ENCODE data around the gene GALNT17. TPM values are rescaled to one million over a fixed set of nuclear protein-coding genes. Genes with fewer than 3 reads are reported as not detected.

GALNT17 gene
- total RNA-seq, 1 donor from 2014 or later = 0.12 TPM

- no peak for TF ChIP-seq CTCF (conservative IDR thresholded peaks at IDR 0.05; ENCODE audit: low read depth, low read length)
- no peak overlapping the region for H3K4me3 ChIP-seq (ENCODE audit: low read depth, low read length)
- DNase-seq (ENCODE audit: low read depth) = no peak
These were observed 310.7 kb downstream of the GALNT17 start for GRCh38 chr7:71442492-71443190.

DNA sequence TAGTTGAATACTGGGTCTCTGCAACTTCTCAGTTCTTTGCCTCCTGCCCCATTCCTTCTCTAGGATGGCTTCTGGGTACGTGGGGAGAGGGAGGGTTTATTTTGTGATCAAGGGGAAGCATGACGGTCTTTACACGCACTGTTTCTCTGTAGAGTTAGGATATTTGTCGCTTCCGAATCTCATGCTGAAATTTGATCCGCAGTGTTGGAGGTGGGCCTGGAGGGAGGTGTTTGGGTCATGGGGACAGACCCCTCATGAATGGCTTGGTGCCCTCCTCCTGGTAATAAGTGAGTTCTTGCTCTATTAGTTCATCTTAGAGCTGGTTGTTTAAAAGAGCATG is 311.2 kb downstream of the GALNT17 start:
- no peak for DNase-seq (ENCODE audit: low read depth)
- H3K4me3 ChIP-seq (ENCODE audit: low read depth, low read length) = no peak overlapping the region
- no peak for TF ChIP-seq CTCF (conservative IDR thresholded peaks at IDR 0.05; ENCODE audit: low read depth, low read length)

- DNase-seq (ENCODE audit: low read depth) = no peak
- no peak overlapping the region for H3K4me3 ChIP-seq (ENCODE audit: low read depth, low read length)
- TF ChIP-seq CTCF (conservative IDR thresholded peaks at IDR 0.05; ENCODE audit: low read depth, low read length) = no peak
These were observed 312.2 kb downstream of the GALNT17 start for GRCh38 chr7:71444130-71444529.

GRCh38 chr7:71453630-71454029 is 321.7 kb downstream of the GALNT17 start:
- no peak for DNase-seq (ENCODE audit: low read depth)
- no peak for TF ChIP-seq CTCF (conservative IDR thresholded peaks at IDR 0.05; ENCODE audit: low read depth, low read length)
- H3K4me3 ChIP-seq (ENCODE audit: low read depth, low read length) = no peak overlapping the region

GRCh38 chr7:71454981-71455380 is 323.0 kb downstream of the GALNT17 start:
- no peak for DNase-seq (ENCODE audit: low read depth)
- TF ChIP-seq CTCF (conservative IDR thresholded peaks at IDR 0.05; ENCODE audit: low read depth, low read length) = no peak

GRCh38 chr7:71457021-71457420 is 325.1 kb downstream of the GALNT17 start:
- TF ChIP-seq CTCF (conservative IDR thresholded peaks at IDR 0.05; ENCODE audit: low read depth, low read length) = no peak
- DNase-seq (ENCODE audit: low read depth) = no peak
- H3K4me3 ChIP-seq (ENCODE audit: low read depth, low read length) = no peak overlapping the region

More at GRCh38 chr7:71454981-71455380, 323.0 kb downstream of the GALNT17 start:
- H3K4me3 ChIP-seq (ENCODE audit: low read depth, low read length) = no peak overlapping the region
